Breast epithelium (tissue), 4 donors: ENCODE data around the gene DDX41. TPM values are rescaled to one million over a fixed set of nuclear protein-coding genes. Genes with fewer than 3 reads are reported as not detected.

Source experiments
- DNase-seq, 2 donors: peaks; one replicate each; pipeline ENCODE4 v3.0.0-alpha.2; 2019; ENCODE audit warnings: low spot score in 2 of 2
- H3K27ac ChIP-seq, 2 donors: fragments of 200-600 bp; sonication (generic) in 1 of 2; one replicate each; pipeline ENCODE4 v1.5.1; 2016 to 2019; ENCODE audit warnings: mild to moderate bottlenecking in 1 of 2
- H3K27me3 ChIP-seq, 2 donors: fragments of 200-600 bp; sonication (generic) in 1 of 2; one replicate each; pipeline versions ENCODE4 v1.5.1 to v1.6.0; 2017 to 2019; ENCODE audit warnings: control low read depth in 1 of 2, mild to moderate bottlenecking in 1 of 2
- H3K36me3 ChIP-seq: fragments of 200-600 bp; one replicate; pipeline ENCODE4 v1.5.1; 2019
- H3K4me1 ChIP-seq, 2 donors: fragments of 200-600 bp; sonication (generic); one replicate each; pipeline ENCODE4 v1.5.1; 2016 to 2019; ENCODE audit warnings: control low read depth in 1 of 2
- H3K4me3 ChIP-seq, 3 donors: fragments of 200-600 bp; sonication (generic); 1 replicate in 2 of 3; 2 replicates in 1 of 3; pipeline ENCODE4 v1.5.1; 2016 to 2019; ENCODE audit warnings: mild to moderate bottlenecking in 3 of 3, moderate library complexity in 2 of 3
- H3K9me3 ChIP-seq, 2 donors: fragments of 200-600 bp; sonication (generic) in 1 of 2; one replicate each; pipeline ENCODE4 v1.5.1; 2016 to 2019; ENCODE audit warnings: control low read depth in 1 of 2
- CTCF ChIP-seq, 3 donors: fragments of 450-650 bp; IDR thresholded peaks; one replicate each; pipeline ENCODE4 v1.5.1; 2016 to 2017; ENCODE audit warnings: antibody characterized with exemption in 3 of 3, mild to moderate bottlenecking in 3 of 3, moderate library complexity in 3 of 3
- POLR2A ChIP-seq: fragments of 450-650 bp; IDR thresholded peaks from one replicate; pipeline ENCODE4 v1.6.1; 2016; ENCODE audit warnings: antibody characterized with exemption, mild to moderate bottlenecking, moderate library complexity
- POLR2AphosphoS5 ChIP-seq, 3 donors: sonication (generic); formaldehyde crosslinking; IDR thresholded peaks; one replicate each; pipeline ENCODE4 v1.6.1; 2017; ENCODE audit warnings: antibody characterized with exemption in 3 of 3
- intact Hi-C: fragments of 100-400 bp; cut with DNase I; formaldehyde crosslinking; loops from one replicate; pipeline ENCODE4 v1.15.1; 2023; ENCODE audit warnings: low total_unique reads
- total RNA-seq, 3 donors: library from RNA; depleted of rRNA; stranded (reverse); fragments of >200 nt; gene quantifications; one replicate each; pipeline ENCODE4 v1.1.0, GENCODE V29; 2016

Gene DDX41
- total RNA-seq, 3 donors from 2014 or later: 76.0 to 110 (median 103) TPM

- no peak overlapping the region for H3K27ac ChIP-seq
- H3K36me3 ChIP-seq: no peaks in the 10 kb centered on the region
- H3K4me3 ChIP-seq: no peak overlapping the region
- no peaks in the 10 kb centered on the region for H3K4me1 ChIP-seq
- peak in 1 of 2 donors; percentile 0 for DNase-seq
- no peaks in the 10 kb centered on the region for H3K27me3 ChIP-seq
- TF ChIP-seq POLR2A (no peak), POLR2AphosphoS5 (IDR thresholded peaks at IDR 0.05) (no peak), CTCF (IDR thresholded peaks at IDR 0.05) (no peak)
- no peaks in the 10 kb centered on the region for H3K9me3 ChIP-seq
- intact Hi-C loops: loop anchor here (1.0 kb wide), 1 partner anchor 36 kb away; no protein-coding TSS in a partner anchor
Observed at GRCh38 chr5:177530638-177531037, 13.9 kb upstream of the DDX41 start.

GRCh38 chr5:177529247-177530203 lies 12.8 kb upstream of the DDX41 start:
- no peak overlapping the region for H3K4me3 ChIP-seq
- TF ChIP-seq POLR2AphosphoS5 (IDR thresholded peaks at IDR 0.05) (no peak), CTCF (IDR thresholded peaks at IDR 0.05) (no peak), POLR2A (no peak)
- intact Hi-C loops: no loop called here
- H3K27me3 ChIP-seq: no peaks in the 10 kb centered on the region
- H3K4me1 ChIP-seq: no peaks in the 10 kb centered on the region
- peak overlapping the region in 1 of 2 donors; percentile 7 for H3K27ac ChIP-seq
- H3K9me3 ChIP-seq: no peaks in the 10 kb centered on the region
- DNase-seq: peak in 1 of 2 donors; percentile 17
- no peaks in the 10 kb centered on the region for H3K36me3 ChIP-seq

GRCh38 chr5:177528631-177529030 lies 11.9 kb upstream of the DDX41 start:
- peak in 1 of 2 donors; percentile 5 for DNase-seq
- Histone ChIP-seq H3K9me3 (no peaks in the 10 kb centered on the region), H3K4me3 (no peak overlapping the region), H3K27me3 (no peaks in the 10 kb centered on the region), H3K27ac (no peak overlapping the region), H3K36me3 (no peaks in the 10 kb centered on the region), H3K4me1 (no peaks in the 10 kb centered on the region)
- intact Hi-C loops: no loop called here
- TF ChIP-seq POLR2A: no peak
- TF ChIP-seq CTCF (IDR thresholded peaks at IDR 0.05): no peak
- TF ChIP-seq POLR2AphosphoS5 (IDR thresholded peaks at IDR 0.05): no peak

GRCh38 chr5:177527595-177527994 lies 10.8 kb upstream of the DDX41 start:
- Histone ChIP-seq H3K27ac (no peak overlapping the region), H3K9me3 (no peaks in the 10 kb centered on the region), H3K27me3 (no peaks in the 10 kb centered on the region), H3K36me3 (no peaks in the 10 kb centered on the region), H3K4me3 (no peak overlapping the region), H3K4me1 (no peaks in the 10 kb centered on the region)
- peak in 1 of 2 donors; percentile 27 for DNase-seq
- TF ChIP-seq POLR2AphosphoS5 (IDR thresholded peaks at IDR 0.05) (no peak), CTCF (IDR thresholded peaks at IDR 0.05) (no peak), POLR2A (no peak)
- intact Hi-C loops: no loop called here

GRCh38 chr5:177526791-177527190 lies 10.0 kb upstream of the DDX41 start:
- no peak overlapping the region for H3K4me3 ChIP-seq
- TF ChIP-seq CTCF (IDR thresholded peaks at IDR 0.05): no peak
- TF ChIP-seq POLR2AphosphoS5 (IDR thresholded peaks at IDR 0.05): no peak
- no peak for TF ChIP-seq POLR2A
- no peaks in the 10 kb centered on the region for H3K4me1 ChIP-seq
- H3K36me3 ChIP-seq: no peaks in the 10 kb centered on the region
- intact Hi-C loops: no loop called here
- no peak overlapping the region for H3K27ac ChIP-seq
- peak in 1 of 2 donors; percentile 0 for DNase-seq
- no peaks in the 10 kb centered on the region for H3K27me3 ChIP-seq
- H3K9me3 ChIP-seq: no peaks in the 10 kb centered on the region
